TTC549 (cell line): Measurements from ENCODE around the gene HTR3D.
"Not testable (repeated sequence)": the region's sequence is repeated elsewhere in the genome, so short reads cannot be mapped to it uniquely, and the experiment has no call there.

Experiments used
- FAIRE-seq: peaks from 2 replicates; lab custom pipeline; 2012; peaks lifted over from hg19 to GRCh38; lab: Jason Lieb, UNC

HTR3D gene

DNA sequence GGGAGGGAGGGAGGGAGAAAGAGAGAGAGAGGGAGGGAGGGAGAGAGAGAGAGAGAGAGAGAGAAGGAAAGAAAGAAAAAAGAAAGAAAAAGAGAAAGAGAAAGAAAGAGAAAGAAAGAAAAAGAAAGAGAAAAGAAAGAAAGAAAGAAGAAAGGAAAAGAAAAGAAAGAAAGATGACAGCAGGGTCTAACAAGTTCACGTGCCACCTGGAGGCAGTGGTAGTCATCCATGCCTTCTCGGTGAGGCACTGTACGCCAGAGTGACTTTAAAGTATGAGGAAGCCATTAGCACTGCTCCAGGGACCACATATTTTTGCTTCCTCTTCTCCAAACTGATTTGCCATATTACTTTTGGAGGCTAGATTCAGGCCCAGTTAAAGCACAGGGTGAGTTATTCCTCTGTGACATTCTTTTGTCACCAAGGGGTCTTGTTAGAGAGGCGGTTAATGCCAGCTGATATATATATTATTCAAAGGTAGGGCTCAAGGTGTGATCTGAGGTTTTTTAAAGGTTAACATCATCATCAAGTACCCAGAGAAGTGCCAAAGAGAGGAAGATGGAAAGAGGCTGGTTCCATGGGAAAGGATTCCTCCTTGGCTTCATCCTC lies at the start of gene HTR3D:
Gene HTR3D, plus strand, starts transcription at position 556 of the 606 bp plus-strand sequence. Its CDS starts 0 bp downstream, at position 556.
- FAIRE-seq = no peak

DNA sequence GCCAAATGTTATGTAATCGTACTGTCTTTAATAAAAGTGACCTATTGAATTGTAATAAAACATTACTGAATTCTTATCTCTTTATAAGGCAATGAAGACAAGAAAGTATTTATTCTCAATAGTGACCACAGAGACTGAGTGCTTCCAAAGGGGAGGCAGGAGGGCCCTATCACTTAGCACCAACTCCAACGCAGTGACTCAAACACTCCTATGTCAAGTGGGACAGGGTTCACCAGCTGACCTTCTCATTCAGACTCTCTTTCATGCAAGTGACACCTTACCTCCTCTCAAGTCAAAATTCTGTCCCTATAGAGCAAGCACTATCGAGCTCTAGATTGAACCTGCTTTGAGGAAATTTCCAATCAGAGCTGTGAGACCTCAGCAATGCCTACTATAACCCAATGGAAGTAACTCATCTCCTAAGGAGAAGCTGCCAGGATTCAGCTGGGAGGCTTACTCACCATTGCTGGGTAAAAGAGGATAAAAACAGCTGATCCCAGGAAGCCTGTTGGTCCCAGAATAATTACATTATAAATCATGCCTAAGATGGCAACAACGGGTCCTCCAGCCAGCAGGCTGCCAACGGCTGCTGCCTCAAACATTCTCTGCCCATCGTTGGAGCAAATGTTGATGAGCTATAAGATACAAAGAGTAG lies 49.4 kb upstream of the HTR3D start:
- no peak for FAIRE-seq

GRCh38 chr3:183984127-183984740 lies 47.3 kb upstream of the HTR3D start:
- FAIRE-seq = no peak

DNA sequence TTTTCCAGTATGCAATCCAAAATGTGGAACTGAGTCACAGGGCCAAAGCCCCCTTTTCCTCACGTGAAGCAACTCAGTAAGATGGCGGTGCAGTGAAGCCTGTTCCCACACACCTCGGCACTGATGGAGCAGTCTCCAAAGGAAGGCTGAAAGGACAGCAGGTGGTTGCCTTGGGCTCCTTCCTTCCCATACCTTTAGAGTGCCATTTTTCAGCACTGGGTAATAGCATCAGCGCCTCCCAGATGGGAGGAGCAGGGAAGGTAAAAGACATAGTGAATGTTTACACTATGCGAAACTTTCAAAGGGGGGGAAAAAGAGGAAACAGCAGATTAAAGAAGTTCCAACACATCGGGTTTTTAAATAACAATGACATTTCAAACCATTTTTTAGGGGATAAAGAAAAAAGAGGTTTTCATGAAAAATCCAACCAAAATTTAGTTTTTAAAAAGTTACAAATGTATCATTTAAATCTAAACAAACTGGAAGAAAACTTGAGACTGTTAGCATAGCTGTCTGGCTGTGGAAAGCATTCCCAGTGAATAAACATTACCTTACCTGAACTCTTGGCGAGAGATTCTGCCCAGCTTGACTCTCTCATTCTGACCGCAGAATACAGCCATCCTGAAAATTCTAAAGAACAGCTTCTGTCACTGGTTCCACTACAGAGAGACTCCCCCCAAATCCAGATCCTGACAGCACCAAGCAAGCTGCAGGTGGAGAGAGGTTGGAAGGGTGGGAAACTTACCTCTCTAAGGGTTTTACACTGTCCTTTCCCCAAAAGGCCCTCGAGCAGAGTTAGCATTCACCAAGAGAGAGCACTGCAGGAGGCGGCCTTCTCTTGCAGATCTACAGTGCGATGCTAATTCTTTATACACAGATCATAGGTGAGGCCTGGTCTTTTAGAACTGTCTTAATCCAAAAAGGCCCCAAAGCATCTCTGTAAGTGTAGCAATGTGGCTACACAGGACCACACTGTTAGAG lies 46.5 kb upstream of the HTR3D start:
- no peak for FAIRE-seq

GRCh38 chr3:183987000-183987600 lies 44.4 kb upstream of the HTR3D start:
- no peak for FAIRE-seq

DNA sequence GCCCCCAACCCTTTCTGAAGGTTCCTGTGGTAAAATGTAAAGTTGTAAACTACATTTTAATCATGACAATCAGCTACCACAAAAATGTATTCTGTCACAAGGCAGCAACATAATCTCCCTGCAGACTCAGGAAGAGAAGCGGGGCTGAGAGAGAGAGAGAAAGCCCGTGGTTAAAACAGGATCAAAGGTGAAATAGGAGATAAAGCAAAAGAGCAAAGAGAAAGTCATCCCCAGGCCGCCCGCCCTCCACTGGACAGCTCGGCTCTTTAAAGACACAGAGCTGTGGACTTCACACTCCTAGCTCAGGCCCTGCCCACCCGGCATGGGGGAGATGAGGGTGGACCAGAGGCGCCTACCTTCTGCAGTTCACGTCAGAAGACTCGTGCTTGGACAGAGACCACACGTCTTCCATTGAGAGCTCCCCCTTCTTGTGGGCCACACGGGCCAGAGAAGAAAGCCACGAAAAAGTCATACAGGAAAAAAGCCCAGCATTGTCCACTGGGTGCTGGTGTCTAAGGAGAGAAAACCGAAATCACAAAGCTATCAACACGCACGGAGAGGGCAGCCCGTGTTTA lies 43.2 kb upstream of the HTR3D start:
- FAIRE-seq = no peak

DNA sequence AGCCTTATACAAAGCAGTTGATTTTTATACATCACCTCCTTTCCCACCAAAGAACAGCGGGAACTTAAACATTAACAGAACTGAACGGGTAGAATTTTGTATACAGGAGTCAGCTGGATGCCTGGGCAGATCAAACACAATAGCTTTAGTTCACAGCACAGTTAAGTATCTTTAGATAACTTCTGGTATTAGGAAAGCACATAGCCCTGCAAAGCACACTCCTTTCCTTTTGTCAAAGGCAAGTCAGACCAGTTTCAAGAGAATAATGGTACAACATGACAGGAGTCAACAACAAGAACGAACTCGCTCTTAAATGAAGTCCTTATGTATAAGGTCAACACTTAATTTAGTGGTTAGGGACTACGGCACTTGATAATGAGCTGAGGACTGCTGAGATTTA lies 40.1 kb upstream of the HTR3D start:
- FAIRE-seq = no peak

DNA sequence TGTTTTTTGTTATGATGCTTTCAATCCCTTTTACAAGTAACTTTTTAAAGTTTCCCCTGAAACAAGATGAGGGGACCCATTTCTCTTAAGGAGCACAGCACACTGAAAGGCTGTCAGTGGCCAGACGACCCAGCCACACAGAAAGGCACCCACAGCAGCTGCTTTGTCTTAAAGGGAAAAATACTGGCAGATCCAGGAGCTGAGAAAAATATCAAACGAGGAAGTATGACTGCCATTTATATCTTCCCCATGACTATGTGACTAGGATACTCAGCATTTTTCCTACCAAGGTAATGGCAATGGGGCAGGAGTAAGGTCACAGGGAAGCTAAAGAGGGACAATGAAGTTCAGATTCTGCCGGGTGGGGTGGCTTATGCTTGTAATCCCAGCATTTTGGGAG lies 29.8 kb upstream of the HTR3D start:
- FAIRE-seq = no peak

GRCh38 chr3:184002469-184002868 lies 29.1 kb upstream of the HTR3D start:
- no peak for FAIRE-seq

DNA sequence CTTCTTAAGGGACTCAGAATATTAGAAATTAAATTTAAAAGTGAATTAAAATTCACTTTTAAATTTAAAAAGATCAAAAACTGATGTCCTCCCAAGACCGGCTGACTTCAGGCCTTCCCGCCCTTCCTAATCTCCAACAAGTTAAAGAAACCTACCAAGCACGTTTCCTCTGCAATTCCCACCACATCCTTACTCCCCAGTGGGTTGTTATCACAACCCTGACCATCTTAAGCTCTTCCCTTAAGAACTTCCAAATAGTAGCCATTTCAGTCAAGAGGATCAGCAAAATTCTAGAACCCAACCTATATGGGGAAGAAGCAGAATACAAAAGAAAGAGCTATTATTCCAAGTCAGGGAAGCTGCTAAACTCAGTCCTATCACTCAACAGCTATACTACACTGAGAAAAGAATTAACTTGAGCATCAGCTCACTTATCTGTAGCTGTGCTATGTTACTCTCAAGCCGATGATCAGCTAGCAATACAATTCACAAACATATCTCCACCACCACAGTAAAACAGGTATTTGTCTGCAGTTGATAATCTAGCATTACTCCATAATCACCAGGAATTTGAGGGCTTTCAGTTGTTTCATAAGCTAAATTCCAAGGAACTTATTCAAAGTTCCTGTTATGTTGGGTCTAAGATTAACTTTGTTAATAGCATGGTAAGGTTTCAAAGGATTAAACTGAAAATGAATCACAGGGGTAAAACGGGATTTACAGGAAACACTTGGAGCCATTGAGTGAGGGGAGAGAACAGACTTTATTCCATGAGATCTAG lies 28.2 kb upstream of the HTR3D start:
- FAIRE-seq = no peak

GRCh38 chr3:184004476-184004875 lies 27.1 kb upstream of the HTR3D start:
- FAIRE-seq = no peak

- FAIRE-seq = no peak
Measured at GRCh38 chr3:184005941-184006507, 25.5 kb upstream of the HTR3D start.

GRCh38 chr3:184007143-184007813 lies 24.3 kb upstream of the HTR3D start:
- not testable (repeated sequence) for FAIRE-seq

GRCh38 chr3:184008161-184008560 lies 23.4 kb upstream of the HTR3D start:
- FAIRE-seq = no peak

DNA sequence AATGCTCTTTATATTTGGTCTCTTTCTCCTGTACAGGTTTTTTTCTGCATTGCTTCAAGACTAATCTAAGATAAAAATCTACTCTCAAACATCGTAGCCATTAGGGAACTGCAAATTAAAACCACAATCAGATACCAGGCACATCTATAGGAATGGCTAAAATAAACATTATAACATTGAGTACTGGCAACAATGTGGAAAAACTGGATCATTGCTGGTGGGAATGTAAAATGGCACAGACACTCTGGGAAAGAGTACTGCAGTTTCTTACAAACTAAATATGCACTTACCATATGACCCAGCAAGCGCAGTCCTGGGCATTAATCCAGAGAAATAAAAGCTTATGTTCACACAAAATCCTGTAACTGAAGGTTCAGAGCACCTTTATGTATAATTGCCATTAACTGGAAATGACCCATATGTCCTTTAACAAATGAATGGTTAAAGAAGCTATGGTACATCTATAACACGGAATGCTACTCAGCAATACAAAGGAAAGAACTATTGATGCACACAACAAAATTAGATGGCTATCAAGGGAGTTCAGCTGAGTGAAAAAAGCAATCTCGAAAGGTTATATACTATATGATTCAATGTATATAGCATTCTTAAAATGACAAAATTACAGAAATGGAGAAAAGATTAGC lies 20.2 kb upstream of the HTR3D start:
- no peak for FAIRE-seq

GRCh38 chr3:184011937-184012889 lies 19.3 kb upstream of the HTR3D start:
- FAIRE-seq = no peak

GRCh38 chr3:184015381-184016019 lies 16.0 kb upstream of the HTR3D start:
- no peak for FAIRE-seq

DNA sequence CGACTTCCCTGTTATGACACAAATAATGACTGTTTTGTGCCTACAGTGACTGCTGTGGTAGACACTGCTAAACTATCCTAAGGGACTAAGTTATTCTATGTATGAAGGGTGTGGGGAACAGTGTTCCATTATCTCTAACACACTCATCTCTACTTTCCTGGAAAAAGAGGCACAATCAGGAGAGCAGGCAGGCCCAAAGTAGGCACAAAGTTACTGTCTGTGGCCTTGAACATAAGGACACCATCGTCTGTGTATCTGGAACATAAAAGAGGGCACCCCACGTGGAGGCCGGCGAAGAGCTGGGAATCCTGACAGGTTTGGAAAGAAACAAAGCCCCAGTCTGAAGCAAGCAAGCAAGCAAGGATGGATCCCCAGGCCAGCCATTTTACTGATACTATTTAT lies 15.4 kb upstream of the HTR3D start:
- FAIRE-seq = no peak
